IPS-15b (cell line): Measurements from ENCODE around the gene ABHD6.
"Not testable (repeated sequence)": the region's sequence is repeated elsewhere in the genome, so short reads cannot be mapped to it uniquely, and the experiment has no call there.

ENCODE experiments used
- H3K27me3 ChIP-seq: one replicate; pipeline ENCODE4 v1.6.1; 2013; ENCODE audit warnings: low read length; ENCODE audit not compliant: control insufficient read depth, insufficient read depth
- H3K36me3 ChIP-seq: one replicate; pipeline ENCODE4 v1.6.1; 2013; ENCODE audit warnings: low read length; ENCODE audit not compliant: control insufficient read depth, insufficient read depth
- H3K4me1 ChIP-seq: one replicate; pipeline ENCODE4 v1.6.1; 2013; ENCODE audit warnings: mild to moderate bottlenecking, low read length; ENCODE audit not compliant: control insufficient read depth, insufficient read depth
- H3K4me3 ChIP-seq: one replicate; pipeline ENCODE4 v1.5.1; 2013; ENCODE audit warnings: low read depth, low read length
- H3K9ac ChIP-seq: one replicate; pipeline ENCODE4 v1.6.1; 2013; ENCODE audit warnings: low read depth, mild to moderate bottlenecking, low read length
- H3K9me3 ChIP-seq: one replicate; pipeline ENCODE4 v1.6.1; 2013; ENCODE audit warnings: mild to moderate bottlenecking, low read length; ENCODE audit not compliant: control insufficient read depth, insufficient read depth

Gene ABHD6

DNA sequence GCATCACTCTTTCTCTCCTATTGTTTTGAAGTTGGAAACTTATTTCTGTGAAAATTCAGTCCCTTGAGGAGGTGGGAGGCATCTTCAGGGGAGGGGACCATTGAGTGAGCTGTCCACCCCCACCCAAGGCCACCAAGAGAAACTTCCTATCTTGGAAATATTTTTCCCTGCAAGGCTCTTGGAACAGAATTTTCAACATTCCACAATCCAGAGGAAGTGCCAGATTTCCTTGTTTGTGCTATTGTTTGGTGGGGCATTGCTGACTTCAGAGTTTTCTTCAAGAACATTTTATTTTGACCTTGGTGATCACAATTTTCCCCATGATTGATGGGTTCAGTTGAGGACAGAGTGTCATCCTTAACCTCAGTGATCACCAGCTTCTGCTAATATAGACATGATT is 38.8 kb upstream of the ABHD6 start:
- H3K36me3 ChIP-seq, result no peaks in the 10 kb centered on the region
- H3K4me3 ChIP-seq, result no peak overlapping the region
- no peaks in the 10 kb centered on the region for H3K4me1 ChIP-seq
- H3K27me3 ChIP-seq, result no peaks in the 10 kb centered on the region
- H3K9ac ChIP-seq, result no peak overlapping the region
- H3K9me3 ChIP-seq, result no peaks in the 10 kb centered on the region

DNA sequence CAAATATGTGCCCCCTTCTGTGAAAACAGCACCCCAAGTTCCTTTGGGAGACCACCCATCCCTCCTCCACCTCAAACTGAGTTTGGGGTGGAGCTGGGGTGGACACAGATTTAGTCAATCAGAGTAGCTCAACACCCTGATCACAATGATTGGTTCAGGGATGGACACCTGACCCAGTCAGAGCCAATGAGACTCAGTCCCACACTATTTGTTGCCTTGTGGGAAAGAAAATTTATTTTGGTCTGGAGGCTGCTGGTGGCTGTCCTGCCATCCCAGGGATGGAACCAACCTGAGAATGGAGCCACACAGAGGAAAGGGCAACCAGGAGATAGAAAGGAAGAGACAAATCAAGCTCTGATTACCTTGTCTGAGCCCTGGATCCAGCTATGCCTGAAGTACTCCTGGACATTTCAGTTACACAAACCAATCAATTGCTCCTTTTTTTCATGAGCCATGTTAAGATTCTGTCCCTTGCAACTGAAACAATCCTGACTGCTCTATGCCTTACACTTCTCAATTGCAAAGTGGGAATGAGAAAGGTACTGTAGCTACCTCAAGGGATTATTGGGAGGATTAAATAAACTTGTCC is 37.4 kb upstream of the ABHD6 start:
- Histone ChIP-seq H3K36me3 (no peaks in the 10 kb centered on the region), H3K4me1 (no peaks in the 10 kb centered on the region), H3K9me3 (no peaks in the 10 kb centered on the region), H3K9ac (no peak overlapping the region), H3K27me3 (no peaks in the 10 kb centered on the region), H3K4me3 (no peak overlapping the region)

DNA sequence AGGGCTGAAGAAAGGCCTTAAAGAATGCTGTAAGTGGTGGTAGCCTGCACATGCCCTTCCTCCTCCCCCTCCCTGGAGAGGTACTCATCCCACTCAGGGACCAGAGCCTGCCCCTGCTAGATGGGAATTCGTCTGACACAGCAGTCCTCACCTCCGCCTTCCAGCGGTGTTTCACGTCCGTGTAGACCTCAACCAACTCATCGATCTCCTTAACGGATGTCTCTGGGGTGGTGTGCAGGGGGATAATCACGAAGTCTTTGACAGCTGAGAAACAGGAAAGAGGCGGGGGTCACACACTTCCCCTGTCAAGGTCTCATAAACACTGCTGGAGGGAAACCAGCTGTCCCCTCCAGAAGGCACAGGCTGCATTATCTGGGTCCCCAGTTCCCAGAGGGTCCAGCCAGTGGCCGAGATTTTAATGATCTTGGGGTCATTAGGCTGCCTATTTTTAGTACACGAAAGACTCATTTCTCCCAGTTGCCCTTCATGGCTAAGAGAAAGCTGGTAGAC is 36.7 kb upstream of the ABHD6 start:
- Histone ChIP-seq H3K27me3 (no peaks in the 10 kb centered on the region), H3K4me3 (no peak overlapping the region), H3K9ac (no peak overlapping the region), H3K9me3 (no peaks in the 10 kb centered on the region), H3K36me3 (no peaks in the 10 kb centered on the region), H3K4me1 (no peaks in the 10 kb centered on the region)

DNA sequence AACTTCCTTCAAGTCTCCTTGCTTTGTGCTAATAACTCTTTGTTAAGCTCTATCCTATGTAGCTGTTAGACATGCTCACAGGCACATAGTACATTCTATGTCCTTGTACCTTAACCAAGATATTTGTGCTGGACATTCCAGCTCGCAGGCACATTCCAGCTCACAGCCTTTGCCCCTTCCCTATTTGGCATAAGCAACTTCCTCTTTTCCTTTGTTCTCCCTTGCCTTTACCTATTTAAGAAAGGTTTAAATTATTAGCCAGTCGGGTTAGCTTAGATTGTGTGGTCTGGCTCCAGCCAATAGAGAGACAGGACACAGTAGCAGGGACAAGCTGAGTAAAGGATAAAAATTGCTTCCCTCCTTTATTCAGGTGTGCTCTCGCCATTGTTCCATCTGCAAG is 36.1 kb upstream of the ABHD6 start:
- H3K9me3 ChIP-seq, H3K36me3 ChIP-seq, H3K4me3 ChIP-seq, H3K4me1 ChIP-seq, H3K9ac ChIP-seq, H3K27me3 ChIP-seq: not testable (repeated sequence)

DNA sequence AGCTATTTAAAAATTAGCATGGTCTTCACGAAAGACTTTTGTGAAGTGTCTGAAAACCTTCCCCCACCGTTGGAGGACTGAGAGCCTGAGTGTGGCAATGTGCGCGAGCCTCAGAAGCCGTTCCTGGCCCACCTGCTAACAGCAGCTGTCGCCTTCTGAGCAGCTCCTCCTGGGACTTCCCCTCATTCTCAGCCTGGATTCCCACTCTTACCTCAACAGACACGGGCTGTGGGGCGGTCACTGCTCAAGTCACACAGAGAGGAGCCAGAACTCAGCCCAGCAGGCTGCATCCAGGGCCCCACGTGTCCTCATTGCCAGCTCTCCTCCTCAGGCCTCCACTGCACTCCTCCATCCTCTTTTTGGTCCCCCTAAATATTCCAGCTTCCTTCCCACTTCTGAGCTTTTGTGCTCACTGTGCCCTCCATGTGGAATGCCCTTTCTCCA is 34.7 kb upstream of the ABHD6 start:
- Histone ChIP-seq H3K9me3 (no peaks in the 10 kb centered on the region), H3K36me3 (no peaks in the 10 kb centered on the region), H3K4me1 (no peaks in the 10 kb centered on the region), H3K27me3 (no peaks in the 10 kb centered on the region), H3K9ac (no peak overlapping the region), H3K4me3 (no peak overlapping the region)

DNA sequence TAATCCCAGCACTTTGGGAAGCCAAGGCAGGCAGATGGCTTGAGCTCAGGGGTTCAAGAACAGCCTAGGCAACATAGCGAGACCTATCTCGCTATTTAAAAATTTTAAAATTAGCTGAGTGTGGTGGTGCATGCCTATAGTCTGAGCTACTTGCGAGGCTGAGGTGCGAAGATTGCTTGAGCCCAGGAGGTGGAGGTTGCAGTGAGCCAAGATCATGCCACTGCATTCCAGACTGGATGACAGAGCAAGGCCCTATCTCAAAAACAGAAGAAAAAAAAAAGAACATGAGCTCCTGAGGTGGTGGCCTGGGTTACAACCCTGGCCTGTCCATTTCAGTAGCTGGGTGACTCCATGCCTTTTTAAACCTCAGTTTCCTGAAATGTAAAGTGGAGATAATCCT is 34.1 kb upstream of the ABHD6 start:
- Histone ChIP-seq H3K9ac (no peak overlapping the region), H3K4me3 (no peak overlapping the region), H3K27me3 (no peaks in the 10 kb centered on the region), H3K4me1 (no peaks in the 10 kb centered on the region), H3K9me3 (no peaks in the 10 kb centered on the region), H3K36me3 (no peaks in the 10 kb centered on the region)

DNA sequence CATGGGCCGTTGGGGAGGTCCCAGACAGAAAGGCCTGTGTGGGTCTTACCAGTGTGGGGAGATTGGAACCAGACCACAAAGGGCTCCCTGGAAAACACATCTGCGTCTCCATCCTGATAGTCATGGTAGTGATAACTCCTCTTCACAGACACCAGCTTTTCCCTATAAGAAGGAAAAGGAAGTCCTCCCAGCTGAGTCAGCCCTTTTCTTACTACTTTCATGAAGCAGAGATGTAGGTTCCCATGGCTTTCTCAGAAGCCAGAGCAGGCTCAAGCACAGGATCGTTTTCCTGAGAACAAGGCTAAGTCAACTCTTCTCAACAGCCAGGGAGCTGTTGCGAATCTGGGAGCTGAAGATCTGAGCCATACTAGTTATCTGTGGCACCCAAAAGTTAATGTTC is 32.9 kb upstream of the ABHD6 start:
- Histone ChIP-seq H3K9ac (no peak overlapping the region), H3K36me3 (no peaks in the 10 kb centered on the region), H3K4me1 (no peaks in the 10 kb centered on the region), H3K4me3 (no peak overlapping the region), H3K9me3 (no peaks in the 10 kb centered on the region), H3K27me3 (no peaks in the 10 kb centered on the region)

DNA sequence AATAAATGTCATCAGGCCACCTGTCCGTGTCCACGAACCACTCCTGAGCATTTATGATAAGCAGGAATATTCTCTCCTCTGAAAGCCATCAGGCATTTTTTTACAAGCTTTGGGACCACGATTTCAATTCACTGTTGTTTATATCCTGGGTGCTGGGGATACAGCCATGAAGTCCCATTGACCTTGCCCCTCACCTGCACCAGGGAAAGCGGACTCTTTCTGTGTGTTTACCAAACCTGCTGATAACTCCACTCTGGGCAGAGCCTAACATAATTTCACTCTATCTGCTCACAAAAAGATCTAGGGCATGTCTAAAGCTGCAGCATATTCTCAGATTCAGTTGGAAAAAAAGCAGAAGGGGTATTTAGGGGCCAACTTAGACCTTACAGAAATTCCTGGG is 31.6 kb upstream of the ABHD6 start:
- H3K4me3 ChIP-seq, result no peak overlapping the region
- H3K27me3 ChIP-seq, result no peaks in the 10 kb centered on the region
- no peaks in the 10 kb centered on the region for H3K36me3 ChIP-seq
- H3K4me1 ChIP-seq, result no peaks in the 10 kb centered on the region
- H3K9me3 ChIP-seq, result no peaks in the 10 kb centered on the region
- H3K9ac ChIP-seq, result no peak overlapping the region

DNA sequence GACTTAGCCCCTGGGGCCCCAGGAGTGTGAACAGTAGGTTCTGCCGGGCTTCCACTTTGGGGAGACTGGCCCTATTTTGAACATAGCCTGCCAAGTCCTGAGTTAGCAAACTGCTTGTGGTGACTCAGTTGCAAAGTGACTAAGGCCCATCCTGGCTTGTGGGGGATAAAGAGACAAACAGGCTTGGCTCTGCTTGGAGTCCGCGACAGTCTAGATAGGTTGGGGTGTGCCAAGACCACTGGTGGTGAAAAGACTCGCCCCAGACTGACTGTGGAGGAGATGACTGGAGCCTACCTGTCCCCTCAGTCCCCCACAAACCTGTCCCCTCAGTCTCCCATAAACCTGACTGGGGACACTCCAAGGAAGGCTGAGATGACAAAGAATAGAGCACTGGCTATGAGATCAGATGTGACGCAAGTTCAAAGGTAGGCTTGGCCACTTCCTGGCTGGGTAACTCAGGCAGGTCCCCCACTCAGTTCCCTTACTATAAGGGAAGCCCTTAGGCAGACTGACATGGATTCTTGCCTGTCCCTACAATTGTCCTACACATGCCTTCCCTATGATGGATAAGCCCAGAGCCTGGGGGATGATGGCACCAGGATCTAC is 31.1 kb upstream of the ABHD6 start:
- Histone ChIP-seq H3K36me3 (no peaks in the 10 kb centered on the region), H3K4me3 (no peak overlapping the region), H3K4me1 (no peaks in the 10 kb centered on the region), H3K9me3 (no peaks in the 10 kb centered on the region), H3K27me3 (no peaks in the 10 kb centered on the region), H3K9ac (no peak overlapping the region)

DNA sequence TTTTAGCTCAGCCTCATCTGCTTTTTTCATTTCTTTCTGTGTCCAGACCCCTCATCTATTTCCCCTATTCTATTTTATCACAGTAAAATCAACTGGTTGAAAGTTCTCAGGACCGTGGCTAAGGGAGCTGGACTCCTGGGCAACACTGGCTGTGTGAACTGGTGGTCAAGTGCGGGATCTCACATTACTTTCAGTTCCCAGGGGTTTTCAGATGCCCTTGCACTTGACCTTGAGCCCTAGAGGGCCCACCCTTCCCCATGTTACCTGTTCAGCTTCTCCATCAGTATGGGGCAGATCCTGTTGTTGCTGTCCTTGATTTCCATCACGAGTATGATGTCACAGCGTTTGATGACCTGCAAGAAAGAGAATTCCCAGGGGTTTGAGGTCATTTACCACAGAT is 29.6 kb upstream of the ABHD6 start:
- Histone ChIP-seq H3K9ac (no peak overlapping the region), H3K4me1 (no peaks in the 10 kb centered on the region), H3K36me3 (no peaks in the 10 kb centered on the region), H3K4me3 (no peak overlapping the region), H3K27me3 (no peaks in the 10 kb centered on the region), H3K9me3 (no peaks in the 10 kb centered on the region)

DNA sequence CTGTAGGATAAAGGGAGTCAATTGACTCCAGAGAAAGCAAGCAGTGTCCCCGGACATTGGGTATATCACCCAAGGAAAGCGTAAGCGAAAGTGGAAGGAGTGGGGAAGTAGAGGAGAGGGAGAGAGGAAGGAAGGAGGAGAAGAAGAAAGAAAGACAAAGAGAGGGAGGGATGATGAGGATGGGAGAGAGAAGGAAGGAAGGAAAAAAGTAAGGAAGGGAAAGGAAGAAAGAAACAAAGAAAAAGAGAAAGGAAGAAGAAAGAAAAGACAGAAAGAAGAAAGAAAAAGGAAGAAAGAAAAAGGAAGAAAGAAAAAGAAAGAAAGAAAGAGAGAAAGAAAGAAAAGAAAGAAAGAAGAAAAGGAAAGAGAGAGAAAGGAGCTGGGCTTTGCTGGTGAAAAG is 27.7 kb upstream of the ABHD6 start:
- H3K4me1 ChIP-seq, result no peaks in the 10 kb centered on the region
- H3K36me3 ChIP-seq, result no peaks in the 10 kb centered on the region
- H3K27me3 ChIP-seq, result no peaks in the 10 kb centered on the region
- no peaks in the 10 kb centered on the region for H3K9me3 ChIP-seq
- no peak overlapping the region for H3K4me3 ChIP-seq
- no peak overlapping the region for H3K9ac ChIP-seq

DNA sequence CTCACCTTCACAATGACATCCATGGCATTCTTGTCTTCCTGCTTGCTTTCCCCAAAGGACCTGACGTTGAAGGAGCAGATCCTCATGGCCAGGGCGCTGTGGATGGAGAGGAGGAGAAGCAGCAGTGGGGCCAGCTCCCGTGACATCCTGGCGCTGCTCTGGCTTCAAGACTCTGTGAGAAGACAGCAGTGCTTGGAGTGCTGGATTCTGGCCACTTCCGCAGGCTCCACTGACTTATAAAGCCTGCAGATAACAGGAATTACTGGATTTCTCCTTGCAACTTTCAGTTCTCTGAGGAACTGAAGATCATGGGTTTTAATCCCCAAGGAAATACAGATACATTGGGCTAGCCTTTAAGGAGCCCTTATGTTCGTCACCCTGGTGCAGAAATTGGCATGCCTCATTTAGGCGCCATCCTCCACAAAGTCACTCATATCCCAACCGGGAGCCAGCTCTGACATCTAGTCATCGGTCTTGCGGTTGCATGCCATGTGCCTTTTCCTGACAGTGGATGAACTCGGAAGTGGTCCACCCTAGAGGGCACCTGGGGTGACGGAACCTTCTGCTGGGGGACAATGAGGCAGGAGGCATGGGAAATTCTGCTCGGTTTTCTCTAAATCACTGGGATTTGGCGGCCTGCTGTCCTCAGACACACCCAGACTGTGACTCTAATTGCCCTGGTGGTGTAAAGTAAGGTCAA is 26.7 kb upstream of the ABHD6 start, which contains the start of gene DNASE1L3:
DNASE1L3 (minus strand) TSS at position 212 of the 700 bp plus-strand sequence; CDS start at position 146, 66 bp downstream.
- H3K9ac ChIP-seq, result no peak within 1 kb of the TSS
- no peaks in the 10 kb centered on the region for H3K27me3 ChIP-seq
- H3K9me3 ChIP-seq, result no peaks in the 10 kb centered on the region
- H3K4me1 ChIP-seq, result no peaks in the 10 kb centered on the region
- no peak within 1 kb of the TSS for H3K4me3 ChIP-seq
- no peaks in the 10 kb centered on the region for H3K36me3 ChIP-seq
